H1 (cell line): ENCODE data around the gene ZFAND4.

Experiments used
- BCL11A ChIP-seq, 2 experiments: IDR thresholded peaks; one replicate each; pipeline ENCODE4 v1.6.1; 2011; ENCODE audit warnings: low read depth in 2 of 2, low read length in 2 of 2, mild to moderate bottlenecking in 2 of 2
- CBX5 ChIP-seq: fragments of 300-800, 300-1000 bp; sonication (generic); IDR thresholded peaks from 2 replicates; pipeline ENCODE4 v1.7.1; 2016; ENCODE audit warnings: antibody characterized with exemption, low read length, low read depth
- CHD2 ChIP-seq: IDR thresholded peaks from 2 replicates; pipeline ENCODE4 v1.6.1; 2012; ENCODE audit warnings: low read length, improper control_type of control experiment
- CTCF ChIP-seq, 3 experiments: IDR thresholded peaks; 1 replicate in 2 of 3; 2 replicates in 1 of 3; pipeline versions ENCODE4 v1.5.1 to v1.6.1; 2011; ENCODE audit warnings: low read length in 3 of 3, mild to moderate bottlenecking in 3 of 3, inconsistent platforms in 2 of 3, low read depth in 1 of 3, moderate library complexity in 1 of 3; ENCODE audit not compliant: insufficient read depth in 1 of 3; ENCODE audit errors: control extremely low read depth in 1 of 3
- GABPA ChIP-seq: IDR thresholded peaks from 2 replicates; pipeline ENCODE4 v1.6.1; 2011; ENCODE audit warnings: mild to moderate bottlenecking, low read length, moderate library complexity, borderline replicate concordance; ENCODE audit not compliant: insufficient read depth
- PHF8 ChIP-seq: fragments of 200-600 bp; sonication (generic); conservative IDR thresholded peaks from 2 replicates; pipeline ENCODE4 v1.7.1; 2012; ENCODE audit warnings: low read depth, mild to moderate bottlenecking, inconsistent platforms, low read length, moderate library complexity
- POLR2A ChIP-seq, 2 experiments: IDR thresholded peaks; 1 replicate in 1 of 2; 2 replicates in 1 of 2; pipeline ENCODE4 v1.6.1; 2011; ENCODE audit warnings: low read depth in 2 of 2, low read length in 2 of 2, mild to moderate bottlenecking in 2 of 2; ENCODE audit errors: control extremely low read depth in 1 of 2
- SIX5 ChIP-seq: IDR thresholded peaks from 2 replicates; pipeline ENCODE4 v1.6.1; 2011; ENCODE audit warnings: mild to moderate bottlenecking, low read depth, low read length
- ZNF274 ChIP-seq: IDR thresholded peaks from 2 replicates; pipeline ENCODE4 v1.7.0; 2012; ENCODE audit warnings: low read length, borderline replicate concordance; ENCODE audit errors: extremely low read depth

- TF ChIP-seq CHD2 (no peak), ZNF274 (no peak), GABPA (no peak), SIX5 (no peak), CBX5 (no peak), CTCF (IDR thresholded peaks at IDR 0.05; ENCODE audit: control extremely low read depth in 1 of 3, insufficient read depth in 1 of 3, low read depth in 1 of 3, low read length in 3 of 3) (no peak), BCL11A (IDR thresholded peaks at IDR 0.05; ENCODE audit: low read depth in 2 of 2, low read length in 2 of 2) (no peak), POLR2A (IDR thresholded peaks at IDR 0.05; ENCODE audit: control extremely low read depth in 1 of 2, low read depth in 2 of 2, low read length in 2 of 2) (no peak), PHF8 (no peak)
Measured at GRCh38 chr10:45644527-45644926, 28.0 kb downstream of the ZFAND4 start.
